Endothelial cell (in vitro differentiated cells): ENCODE results near the gene CBFB. TPM values are rescaled to one million over a fixed set of nuclear protein-coding genes. Genes with fewer than 3 reads are reported as not detected.
A peak's percentile ranks its signal among the peaks of the same experiment; 100 is the strongest.

Source experiments
- DNase-seq: peaks from one replicate; pipeline ENCODE4 v3.0.0; 2021; ENCODE audit warnings: low spot score
- H3K27ac Mint-ChIP-seq: one replicate; pipeline ENCODE4 v1.8.0; 2021; ENCODE audit warnings: mixed read lengths, inconsistent platforms; ENCODE audit not compliant: unreplicated experiment
- H3K27me3 Mint-ChIP-seq: one replicate; pipeline ENCODE4 v1.8.0; 2021; ENCODE audit warnings: mild to moderate bottlenecking, moderate library complexity, mixed read lengths, inconsistent platforms; ENCODE audit not compliant: unreplicated experiment
- H3K36me3 Mint-ChIP-seq: one replicate; pipeline ENCODE4 v1.8.0; 2021; ENCODE audit warnings: mild to moderate bottlenecking, low read depth, mixed read lengths, inconsistent platforms; ENCODE audit not compliant: unreplicated experiment
- H3K4me1 Mint-ChIP-seq: one replicate; pipeline ENCODE4 v1.8.0; 2021; ENCODE audit warnings: mild to moderate bottlenecking, mixed read lengths, inconsistent platforms; ENCODE audit not compliant: unreplicated experiment
- H3K4me3 Mint-ChIP-seq: one replicate; pipeline ENCODE4 v1.8.0; 2021; ENCODE audit warnings: mild to moderate bottlenecking, mixed read lengths, inconsistent platforms; ENCODE audit not compliant: unreplicated experiment
- H3K9me3 Mint-ChIP-seq: one replicate; pipeline ENCODE4 v1.8.0; 2021; ENCODE audit warnings: mixed read lengths, inconsistent platforms; ENCODE audit not compliant: unreplicated experiment
- CTCF ChIP-seq: fragments of 200-600 bp; sonication (generic); IDR thresholded peaks from one replicate; pipeline ENCODE4 v1.5.0; 2021; ENCODE audit warnings: antibody characterized with exemption; ENCODE audit not compliant: unreplicated experiment
- total RNA-seq: library from RNA; stranded (reverse); fragmentation: NEBNext Ultra II Directional; extraction: Animal tissue kit (Norgen Biotek cat#: 25700); gene quantifications from one replicate; pipeline ENCODE4 v1.2.1, GENCODE V29; 2021; ENCODE audit not compliant: unreplicated experiment

Gene CBFB
- total RNA-seq, 1 donor from 2014 or later, result 65.8 TPM

- peaks cover 34% of the 10 kb centered on the region for H3K36me3 Mint-ChIP-seq
- TF ChIP-seq CTCF, result no peak
- H3K4me3 Mint-ChIP-seq, result no peak overlapping the region
- peaks cover 4% of the 10 kb centered on the region for H3K27me3 Mint-ChIP-seq
- DNase-seq, result no peak
- H3K9me3 Mint-ChIP-seq, result no peaks in the 10 kb centered on the region
- peaks cover 6% of the 10 kb centered on the region for H3K4me1 Mint-ChIP-seq
- no peak overlapping the region for H3K27ac Mint-ChIP-seq
Measured at GRCh38 chr16:67129422-67129821, 100.5 kb downstream of the CBFB start.

GRCh38 chr16:67137605-67138004, 108.7 kb downstream of the CBFB start:
- no peak for DNase-seq
- H3K36me3 Mint-ChIP-seq, result peaks cover 36% of the 10 kb centered on the region
- H3K27ac Mint-ChIP-seq, result no peak overlapping the region
- no peak overlapping the region for H3K4me3 Mint-ChIP-seq
- H3K9me3 Mint-ChIP-seq, result no peaks in the 10 kb centered on the region
- peaks cover 4% of the 10 kb centered on the region for H3K4me1 Mint-ChIP-seq
- no peaks in the 10 kb centered on the region for H3K27me3 Mint-ChIP-seq
- TF ChIP-seq CTCF, result no peak

GRCh38 chr16:67141391-67141790, 112.4 kb downstream of the CBFB start:
- Mint-ChIP-seq H3K27ac (no peak overlapping the region), H3K4me1 (no peaks in the 10 kb centered on the region), H3K36me3 (peaks cover 35% of the 10 kb centered on the region), H3K9me3 (no peaks in the 10 kb centered on the region), H3K4me3 (no peak overlapping the region), H3K27me3 (peaks cover 10% of the 10 kb centered on the region)
- no peak for DNase-seq
- no peak for TF ChIP-seq CTCF

GRCh38 chr16:67142342-67142741, 113.4 kb downstream of the CBFB start:
- H3K27ac Mint-ChIP-seq, result no peak overlapping the region
- H3K27me3 Mint-ChIP-seq, result peaks cover 11% of the 10 kb centered on the region
- H3K36me3 Mint-ChIP-seq, result peaks cover 35% of the 10 kb centered on the region
- no peaks in the 10 kb centered on the region for H3K9me3 Mint-ChIP-seq
- no peaks in the 10 kb centered on the region for H3K4me1 Mint-ChIP-seq
- H3K4me3 Mint-ChIP-seq, result peak overlapping the region; percentile 53
- no peak for DNase-seq
- no peak for TF ChIP-seq CTCF

GRCh38 chr16:67144943-67145342, 116.0 kb downstream of the CBFB start:
- no peaks in the 10 kb centered on the region for H3K4me1 Mint-ChIP-seq
- peaks cover 19% of the 10 kb centered on the region for H3K27me3 Mint-ChIP-seq
- H3K27ac Mint-ChIP-seq, result no peak overlapping the region
- H3K36me3 Mint-ChIP-seq, result peaks cover 35% of the 10 kb centered on the region
- H3K9me3 Mint-ChIP-seq, result no peaks in the 10 kb centered on the region
- no peak for TF ChIP-seq CTCF
- no peak overlapping the region for H3K4me3 Mint-ChIP-seq
- DNase-seq, result no peak
